OCI-LY1 (cell line): Measurements from ENCODE around the gene HELZ2.

Experiments
- EZH2 ChIP-seq: fragments of 200-600 bp; sonication (generic), shearing (Covaris generic); IDR thresholded peaks from 2 replicates; pipeline ENCODE4 v1.8.0; 2017; ENCODE audit warnings: borderline replicate concordance, mixed run types, mild to moderate bottlenecking, antibody characterized with exemption, low read length, moderate library complexity, mixed read lengths
- TF ChIP-seq, protein P1 (sequence below): fragments of 200-600 bp; sonication (generic), shearing (Covaris generic); IDR thresholded peaks from 2 replicates; pipeline ENCODE4 v1.5.1; 2017; ENCODE audit warnings: mild to moderate bottlenecking, antibody characterized with exemption, low read length, moderate library complexity, mixed read lengths

- TF ChIP-seq, protein P1, sequence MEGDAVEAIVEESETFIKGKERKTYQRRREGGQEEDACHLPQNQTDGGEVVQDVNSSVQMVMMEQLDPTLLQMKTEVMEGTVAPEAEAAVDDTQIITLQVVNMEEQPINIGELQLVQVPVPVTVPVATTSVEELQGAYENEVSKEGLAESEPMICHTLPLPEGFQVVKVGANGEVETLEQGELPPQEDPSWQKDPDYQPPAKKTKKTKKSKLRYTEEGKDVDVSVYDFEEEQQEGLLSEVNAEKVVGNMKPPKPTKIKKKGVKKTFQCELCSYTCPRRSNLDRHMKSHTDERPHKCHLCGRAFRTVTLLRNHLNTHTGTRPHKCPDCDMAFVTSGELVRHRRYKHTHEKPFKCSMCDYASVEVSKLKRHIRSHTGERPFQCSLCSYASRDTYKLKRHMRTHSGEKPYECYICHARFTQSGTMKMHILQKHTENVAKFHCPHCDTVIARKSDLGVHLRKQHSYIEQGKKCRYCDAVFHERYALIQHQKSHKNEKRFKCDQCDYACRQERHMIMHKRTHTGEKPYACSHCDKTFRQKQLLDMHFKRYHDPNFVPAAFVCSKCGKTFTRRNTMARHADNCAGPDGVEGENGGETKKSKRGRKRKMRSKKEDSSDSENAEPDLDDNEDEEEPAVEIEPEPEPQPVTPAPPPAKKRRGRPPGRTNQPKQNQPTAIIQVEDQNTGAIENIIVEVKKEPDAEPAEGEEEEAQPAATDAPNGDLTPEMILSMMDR = no peak
- no peak for TF ChIP-seq EZH2
Measured at GRCh38 chr20:63562461-63563224, 11.4 kb downstream of the HELZ2 start.
